NCI-H69 (cell line): ENCODE results near the gene RPS19.

ENCODE experiments used
- DNase-seq: peaks from one replicate; lab custom pipeline; 2025; lab: John Stamatoyannopoulos, UW

Gene RPS19

DNA sequence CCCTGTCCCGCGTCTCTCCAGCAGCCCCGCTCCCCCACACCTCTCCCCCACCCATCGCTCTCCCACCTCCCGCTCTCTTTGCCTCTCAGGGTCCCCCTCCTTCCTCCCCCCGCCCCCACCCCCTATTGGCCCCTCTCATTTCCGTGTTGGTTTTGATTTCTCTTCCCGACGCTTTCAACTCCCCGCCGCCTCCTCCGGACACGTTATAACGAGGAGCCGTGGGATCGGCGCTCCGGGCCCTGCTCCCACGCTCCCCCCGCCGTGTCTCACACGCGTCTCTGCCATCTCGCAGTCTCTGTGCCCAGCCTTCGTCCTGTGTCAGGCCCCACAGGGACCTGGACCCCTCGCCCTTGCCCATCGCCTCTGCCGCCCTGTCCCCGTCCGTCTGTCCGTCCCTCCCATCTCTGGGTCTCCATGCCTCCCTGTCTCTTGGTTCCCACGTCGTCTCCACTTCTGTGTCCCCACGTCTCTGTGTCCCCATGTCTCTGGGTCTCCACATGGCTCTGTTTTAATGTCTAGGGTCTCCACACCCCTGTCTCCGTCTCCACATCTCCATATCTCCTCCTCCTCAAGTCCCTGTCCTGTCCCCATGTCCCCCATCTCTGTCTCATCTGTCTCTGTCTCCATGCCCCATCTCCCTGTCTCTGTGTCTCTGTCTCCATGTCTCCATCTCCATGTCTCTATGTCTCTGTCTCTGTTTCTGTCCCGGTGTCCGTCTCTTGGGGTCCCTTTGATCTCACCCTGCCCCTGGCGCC lies 55.1 kb downstream of the RPS19 start:
- DNase-seq, result peak; percentile 36

DNA sequence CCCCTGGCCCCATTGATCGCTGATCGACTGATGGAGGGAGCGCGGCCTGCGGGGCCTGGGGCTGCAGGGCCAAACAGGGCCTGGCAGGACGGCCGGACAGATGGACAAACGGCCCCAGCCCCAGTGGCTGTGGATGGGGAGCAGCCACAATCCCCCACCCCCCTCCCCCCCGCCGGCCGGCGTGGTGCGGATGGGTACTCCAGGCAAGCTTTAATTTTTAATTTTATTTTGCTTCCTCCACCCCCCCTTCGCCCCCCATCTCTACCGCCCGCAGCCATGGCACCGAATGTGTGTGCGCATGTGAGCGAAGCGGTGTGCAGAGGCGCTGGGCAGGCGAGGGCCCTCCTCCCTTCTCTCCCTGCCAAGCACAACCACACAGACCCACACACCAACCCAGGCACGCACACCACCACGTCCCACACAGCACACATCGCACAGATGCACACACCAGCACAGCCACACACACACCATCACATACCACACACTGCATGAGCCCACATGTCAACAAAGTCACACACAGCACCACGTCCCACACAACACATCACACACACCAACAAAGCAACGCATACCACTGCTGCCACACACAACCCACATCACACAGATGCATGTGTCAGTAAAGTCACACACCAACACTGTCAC lies 55.8 kb downstream of the RPS19 start:
- DNase-seq, result no peak

DNA sequence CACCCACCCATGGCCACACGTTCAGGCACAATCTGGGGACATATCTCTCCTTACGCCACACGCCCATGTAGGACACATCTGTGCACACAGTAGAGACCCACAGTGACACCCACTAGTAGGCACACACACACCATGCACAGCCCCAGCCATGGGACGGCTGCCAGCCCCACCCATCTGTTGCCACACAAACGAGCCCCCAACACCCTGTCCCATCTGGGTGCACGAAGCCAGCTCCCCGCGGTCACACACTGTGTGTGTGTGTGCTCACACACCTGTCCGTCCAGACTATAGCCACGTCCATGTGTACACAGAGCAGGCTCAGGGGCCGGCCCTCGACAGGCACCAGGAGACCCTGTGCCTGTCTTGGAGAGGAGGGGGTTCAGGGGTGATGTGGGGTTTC lies 57.6 kb downstream of the RPS19 start:
- DNase-seq, result peak; percentile 18

DNA sequence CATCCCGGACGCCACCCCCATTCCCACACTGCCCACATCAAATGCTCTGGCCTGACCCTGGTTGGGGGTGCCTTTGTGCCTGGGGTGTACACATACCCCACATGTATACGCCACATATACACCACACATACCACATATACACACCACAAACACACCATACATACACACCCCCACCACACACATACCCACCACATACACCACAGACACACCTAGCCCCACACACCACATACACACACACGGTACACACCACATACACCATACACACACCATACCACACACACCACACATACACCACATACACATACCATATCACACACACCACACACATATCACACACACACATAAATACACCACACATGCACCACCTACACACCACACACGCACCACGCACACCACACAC lies 58.0 kb downstream of the RPS19 start:
- no peak for DNase-seq

DNA sequence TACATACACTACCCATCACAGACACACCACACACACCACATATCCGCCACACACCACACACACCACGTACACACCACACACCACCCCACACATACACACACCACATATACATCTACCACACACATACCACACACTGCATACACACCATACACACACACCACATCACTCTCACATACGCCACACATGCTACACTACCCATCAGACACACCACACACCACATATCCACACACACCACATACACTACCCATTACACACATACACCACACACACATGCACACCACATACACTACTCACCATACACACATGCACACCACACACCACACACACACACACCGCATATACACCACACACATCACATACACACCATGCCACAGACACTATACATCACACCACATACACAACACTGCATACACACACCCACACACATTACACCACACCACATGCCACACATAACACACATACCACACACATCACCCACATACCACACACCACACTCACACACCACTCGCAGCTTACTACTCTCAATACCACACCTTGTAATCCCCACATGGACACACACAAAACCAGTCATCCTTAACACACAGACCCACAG lies 58.7 kb downstream of the RPS19 start:
- no peak for DNase-seq

- DNase-seq, result no peak
Measured at GRCh38 chr19:41919948-41920712, 60.1 kb downstream of the RPS19 start.

GRCh38 chr19:41920882-41921576 lies 61.0 kb downstream of the RPS19 start:
- no peak for DNase-seq

- DNase-seq, result no peak
Measured at GRCh38 chr19:41921577-41922576, 61.8 kb downstream of the RPS19 start.
